Liver (tissue), 9 donors: ENCODE data around the gene ZFAND3. TPM values are rescaled to one million over a fixed set of nuclear protein-coding genes. Genes with fewer than 3 reads are reported as not detected.

ENCODE experiments used
- DNase-seq: peaks from one replicate; pipeline ENCODE4 v3.0.0-alpha.2; 2017; ENCODE audit warnings: low spot score
- H3K27ac ChIP-seq, 2 donors: one replicate each; pipeline ENCODE4 v1.7.0; 2013; ENCODE audit warnings: inconsistent platforms in 2 of 2, low read length in 2 of 2, control low read depth in 1 of 2, low read depth in 1 of 2, mild to moderate bottlenecking in 1 of 2
- H3K27me3 ChIP-seq, 4 donors: one replicate each; pipeline versions ENCODE4 v1.6.1 to v1.7.0; 2013; ENCODE audit warnings: low read length in 3 of 4, inconsistent platforms in 1 of 4, mild to moderate bottlenecking in 1 of 4, moderate library complexity in 1 of 4; ENCODE audit not compliant: control insufficient read depth in 4 of 4, insufficient read depth in 4 of 4
- H3K36me3 ChIP-seq, 4 donors: one replicate each; pipeline versions ENCODE4 v1.6.1 to v1.7.0; 2013; ENCODE audit warnings: low read length in 3 of 4, mild to moderate bottlenecking in 3 of 4, low read depth in 1 of 4, moderate library complexity in 1 of 4; ENCODE audit not compliant: control insufficient read depth in 4 of 4, insufficient read depth in 3 of 4
- H3K4me1 ChIP-seq, 4 donors: one replicate each; pipeline versions ENCODE4 v1.6.1 to v1.7.0; 2013; ENCODE audit warnings: low read length in 3 of 4, mild to moderate bottlenecking in 3 of 4, moderate library complexity in 1 of 4; ENCODE audit not compliant: control insufficient read depth in 4 of 4, insufficient read depth in 4 of 4
- H3K4me3 ChIP-seq, 3 donors: one replicate each; pipeline versions ENCODE4 v1.6.1 to v1.7.0; 2013; ENCODE audit warnings: low read length in 3 of 3, control low read depth in 1 of 3, low read depth in 1 of 3, mild to moderate bottlenecking in 1 of 3
- H3K9ac ChIP-seq, 2 donors: one replicate each; pipeline ENCODE4 v1.7.0; 2013; ENCODE audit warnings: low read length in 2 of 2, mild to moderate bottlenecking in 2 of 2, moderate library complexity in 2 of 2, control low read depth in 1 of 2, low read depth in 1 of 2
- H3K9me3 ChIP-seq, 4 donors: one replicate each; pipeline versions ENCODE4 v1.6.1 to v1.7.0; 2013; ENCODE audit warnings: low read length in 3 of 4; ENCODE audit not compliant: control insufficient read depth in 4 of 4
- ATF3 ChIP-seq: IDR thresholded peaks from 2 replicates; pipeline ENCODE4 v1.6.1; 2016; ENCODE audit warnings: antibody characterized with exemption
- EGR1 ChIP-seq, 2 donors: IDR thresholded peaks; 2 replicates each; pipeline ENCODE4 v1.6.1; 2016 to 2018; ENCODE audit warnings: antibody characterized with exemption in 2 of 2, low read depth in 2 of 2
- FOXA2 ChIP-seq: IDR thresholded peaks from 2 replicates; pipeline ENCODE4 v1.6.1; 2016; ENCODE audit warnings: antibody characterized with exemption
- GABPA ChIP-seq, 2 donors: IDR thresholded peaks in 1 of 2; conservative IDR thresholded peaks in 1 of 2; 2 replicates each; pipeline ENCODE4 v1.6.1; 2016; ENCODE audit warnings: antibody characterized with exemption in 2 of 2, mild to moderate bottlenecking in 1 of 2, moderate library complexity in 1 of 2
- HNF4A ChIP-seq, 2 donors: conservative IDR thresholded peaks; 2 replicates each; pipeline ENCODE4 v1.6.1; 2016; ENCODE audit warnings: antibody characterized with exemption in 2 of 2, mild to moderate bottlenecking in 2 of 2
- HNF4G ChIP-seq: IDR thresholded peaks from 2 replicates; pipeline ENCODE4 v1.6.1; 2016; ENCODE audit warnings: antibody characterized with exemption
- MAX ChIP-seq: IDR thresholded peaks from 2 replicates; pipeline ENCODE4 v1.6.1; 2016; ENCODE audit warnings: antibody characterized with exemption
- NR2F2 ChIP-seq: IDR thresholded peaks from 2 replicates; pipeline ENCODE4 v1.6.1; 2016; ENCODE audit warnings: antibody characterized with exemption
- SP1 ChIP-seq: IDR thresholded peaks from 2 replicates; pipeline ENCODE4 v1.6.1; 2018; ENCODE audit warnings: antibody characterized with exemption, mild to moderate bottlenecking
- TAF1 ChIP-seq: conservative IDR thresholded peaks from 2 replicates; pipeline ENCODE4 v1.6.1; 2016; ENCODE audit warnings: antibody characterized with exemption, mild to moderate bottlenecking
- ZBTB33 ChIP-seq: IDR thresholded peaks from 2 replicates; pipeline ENCODE4 v1.6.1; 2016; ENCODE audit warnings: antibody characterized with exemption
- WGBS: extraction: QIAGEN DNeasy Blood & Tissue Kit; methylation state at CpG from one replicate; pipeline ENCODE4 v1.1.7; 2013; 5-methylcytosine and 5-hydroxymethylcytosine counted together
- polyA plus RNA-seq, 2 donors: library from polyadenylated mRNA; stranded (reverse) in 1 of 2; unstranded in 1 of 2; fragments of 200-250 nt in 1 of 2; fragments of >200 nt in 1 of 2; fragmentation: Nextera tagmentation in 1 of 2; extraction: Ambion mirVana in 1 of 2; gene quantifications; one replicate each; pipeline versions ENCODE4 v1.2.1 to v1.2.3, GENCODE V29; 2013 to 2015
- total RNA-seq, 2 donors: library from RNA; depleted of rRNA; stranded (reverse); fragments of >200 nt; gene quantifications; one replicate each; pipeline ENCODE4 v1.2.3, GENCODE V29; 2014
- TF ChIP-seq, protein P1 (sequence below): fragments of 150-350 bp; IDR thresholded peaks from 2 replicates; pipeline ENCODE4 v1.5.1; 2017; ENCODE audit warnings: improper control_type of control experiment, low read depth, low read length; ENCODE audit not compliant: missing input control
- TF ChIP-seq, protein P2 (sequence below): IDR thresholded peaks from 2 replicates; pipeline ENCODE4 v1.6.1; 2016; ENCODE audit warnings: antibody characterized with exemption, mild to moderate bottlenecking
- donor health status: healthy.
- donor health status: healthy.
- donor health status: healthy.
- donor health status: healthy.
- donor health status: healthy.

Gene ZFAND3
- total and polyA plus RNA-seq, 4 donors, result 7.7 to 37.5 (median 23.1) TPM

DNA sequence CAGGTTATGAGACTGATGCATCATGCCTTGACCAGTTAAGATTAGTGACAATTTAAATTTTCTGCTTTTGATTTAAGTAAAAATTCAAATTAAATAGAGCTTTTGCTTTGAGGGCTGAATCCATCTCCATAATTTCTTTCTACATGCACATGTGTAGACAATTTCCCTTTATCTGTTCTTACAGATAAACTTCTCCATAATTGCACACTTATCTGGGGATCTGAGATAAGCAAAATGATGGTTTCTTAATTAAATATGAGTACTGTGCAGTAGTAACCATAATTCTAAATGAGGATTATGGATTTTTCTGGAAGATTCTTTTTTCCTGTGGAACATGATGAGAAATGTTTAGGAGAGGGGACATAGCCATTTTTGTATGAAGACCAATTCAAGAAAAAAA, 44.7 kb downstream of the ZFAND3 start:
- H3K4me1 ChIP-seq, result peaks cover 2 to 28% (median 13%) of the 10 kb centered on the region in 4 donors
- H3K9ac ChIP-seq, result no peak overlapping the region
- H3K36me3 ChIP-seq, result no peaks in the 10 kb centered on the region
- DNase-seq, result no peak
- no peaks in the 10 kb centered on the region for H3K9me3 ChIP-seq
- H3K4me3 ChIP-seq, result no peak overlapping the region
- TF ChIP-seq TAF1 (no peak), EGR1 (IDR thresholded peaks at IDR 0.05; ENCODE audit: low read depth in 2 of 2) (no peak), ZBTB33 (no peak), FOXA2 (no peak), MAX (no peak)
- TF ChIP-seq, protein P1, sequence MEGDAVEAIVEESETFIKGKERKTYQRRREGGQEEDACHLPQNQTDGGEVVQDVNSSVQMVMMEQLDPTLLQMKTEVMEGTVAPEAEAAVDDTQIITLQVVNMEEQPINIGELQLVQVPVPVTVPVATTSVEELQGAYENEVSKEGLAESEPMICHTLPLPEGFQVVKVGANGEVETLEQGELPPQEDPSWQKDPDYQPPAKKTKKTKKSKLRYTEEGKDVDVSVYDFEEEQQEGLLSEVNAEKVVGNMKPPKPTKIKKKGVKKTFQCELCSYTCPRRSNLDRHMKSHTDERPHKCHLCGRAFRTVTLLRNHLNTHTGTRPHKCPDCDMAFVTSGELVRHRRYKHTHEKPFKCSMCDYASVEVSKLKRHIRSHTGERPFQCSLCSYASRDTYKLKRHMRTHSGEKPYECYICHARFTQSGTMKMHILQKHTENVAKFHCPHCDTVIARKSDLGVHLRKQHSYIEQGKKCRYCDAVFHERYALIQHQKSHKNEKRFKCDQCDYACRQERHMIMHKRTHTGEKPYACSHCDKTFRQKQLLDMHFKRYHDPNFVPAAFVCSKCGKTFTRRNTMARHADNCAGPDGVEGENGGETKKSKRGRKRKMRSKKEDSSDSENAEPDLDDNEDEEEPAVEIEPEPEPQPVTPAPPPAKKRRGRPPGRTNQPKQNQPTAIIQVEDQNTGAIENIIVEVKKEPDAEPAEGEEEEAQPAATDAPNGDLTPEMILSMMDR, result no peak
- no peaks in the 10 kb centered on the region for H3K27me3 ChIP-seq
- no peak overlapping the region for H3K27ac ChIP-seq

DNA sequence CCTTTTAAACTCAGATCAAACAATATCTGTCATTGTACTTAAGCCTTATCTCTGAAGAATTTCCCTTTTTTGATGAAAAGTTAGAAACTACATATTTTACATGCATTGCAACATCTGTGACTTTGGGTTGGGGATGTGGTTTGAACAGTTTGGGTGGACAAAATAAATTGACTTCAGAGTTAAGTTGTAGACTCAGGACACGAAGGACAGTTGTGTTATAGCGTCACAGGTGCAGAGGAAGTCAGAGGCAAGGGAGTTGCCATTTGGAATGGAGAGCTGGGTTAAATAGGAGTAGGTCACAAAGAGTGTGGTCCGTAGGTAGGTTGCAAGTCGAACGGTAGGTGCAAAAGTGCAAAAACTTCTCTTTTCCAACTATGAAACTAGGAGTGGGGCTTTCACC, 46.0 kb downstream of the ZFAND3 start:
- H3K9ac ChIP-seq, result no peak overlapping the region
- no peaks in the 10 kb centered on the region for H3K9me3 ChIP-seq
- TF ChIP-seq EGR1 (IDR thresholded peaks at IDR 0.05; ENCODE audit: low read depth in 2 of 2), result no peak
- TF ChIP-seq ATF3, result no peak
- TF ChIP-seq HNF4A (conservative IDR thresholded peaks at IDR 0.05), result no peak
- TF ChIP-seq SP1, result no peak
- TF ChIP-seq HNF4G, result no peak
- TF ChIP-seq ZBTB33, result no peak
- TF ChIP-seq GABPA (IDR thresholded peaks at IDR 0.05 in 1 of 2, conservative IDR thresholded peaks at IDR 0.05 in 1 of 2), result no peak
- no peak for TF ChIP-seq FOXA2
- no peak for TF ChIP-seq TAF1
- no peak for TF ChIP-seq NR2F2
- TF ChIP-seq, protein P2, sequence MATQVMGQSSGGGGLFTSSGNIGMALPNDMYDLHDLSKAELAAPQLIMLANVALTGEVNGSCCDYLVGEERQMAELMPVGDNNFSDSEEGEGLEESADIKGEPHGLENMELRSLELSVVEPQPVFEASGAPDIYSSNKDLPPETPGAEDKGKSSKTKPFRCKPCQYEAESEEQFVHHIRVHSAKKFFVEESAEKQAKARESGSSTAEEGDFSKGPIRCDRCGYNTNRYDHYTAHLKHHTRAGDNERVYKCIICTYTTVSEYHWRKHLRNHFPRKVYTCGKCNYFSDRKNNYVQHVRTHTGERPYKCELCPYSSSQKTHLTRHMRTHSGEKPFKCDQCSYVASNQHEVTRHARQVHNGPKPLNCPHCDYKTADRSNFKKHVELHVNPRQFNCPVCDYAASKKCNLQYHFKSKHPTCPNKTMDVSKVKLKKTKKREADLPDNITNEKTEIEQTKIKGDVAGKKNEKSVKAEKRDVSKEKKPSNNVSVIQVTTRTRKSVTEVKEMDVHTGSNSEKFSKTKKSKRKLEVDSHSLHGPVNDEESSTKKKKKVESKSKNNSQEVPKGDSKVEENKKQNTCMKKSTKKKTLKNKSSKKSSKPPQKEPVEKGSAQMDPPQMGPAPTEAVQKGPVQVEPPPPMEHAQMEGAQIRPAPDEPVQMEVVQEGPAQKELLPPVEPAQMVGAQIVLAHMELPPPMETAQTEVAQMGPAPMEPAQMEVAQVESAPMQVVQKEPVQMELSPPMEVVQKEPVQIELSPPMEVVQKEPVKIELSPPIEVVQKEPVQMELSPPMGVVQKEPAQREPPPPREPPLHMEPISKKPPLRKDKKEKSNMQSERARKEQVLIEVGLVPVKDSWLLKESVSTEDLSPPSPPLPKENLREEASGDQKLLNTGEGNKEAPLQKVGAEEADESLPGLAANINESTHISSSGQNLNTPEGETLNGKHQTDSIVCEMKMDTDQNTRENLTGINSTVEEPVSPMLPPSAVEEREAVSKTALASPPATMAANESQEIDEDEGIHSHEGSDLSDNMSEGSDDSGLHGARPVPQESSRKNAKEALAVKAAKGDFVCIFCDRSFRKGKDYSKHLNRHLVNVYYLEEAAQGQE, result no peak
- no peaks in the 10 kb centered on the region for H3K36me3 ChIP-seq
- WGBS, result 88% methylated on average over 5 of the region's 5 CpGs
- H3K27ac ChIP-seq, result no peak overlapping the region
- peaks cover 2 to 24% (median 11%) of the 10 kb centered on the region in 4 donors for H3K4me1 ChIP-seq
- H3K4me3 ChIP-seq, result no peak overlapping the region
- no peaks in the 10 kb centered on the region for H3K27me3 ChIP-seq
- DNase-seq, result no peak
